Smooth muscle cell (in vitro differentiated cells): ENCODE data around the gene PML. TPM values are rescaled to one million over a fixed set of nuclear protein-coding genes. Genes with fewer than 3 reads are reported as not detected.

Experiments used
- DNase-seq: peaks from one replicate; lab custom pipeline; 2025; ENCODE audit not compliant: unreplicated experiment; lab: John Stamatoyannopoulos, UW
- H2AFZ ChIP-seq: fragments of 200-600 bp; sonication (generic); 2 replicates; pipeline ENCODE4 v1.6.0; 2016; ENCODE audit warnings: antibody characterized with exemption, low read depth, mild to moderate bottlenecking
- H3F3A ChIP-seq: fragments of 200-600 bp; sonication (generic); 2 replicates; pipeline ENCODE4 v1.6.0; 2017; ENCODE audit warnings: antibody characterized with exemption, low read depth
- H3K27ac ChIP-seq: fragments of 200-600 bp; sonication (generic); 2 replicates; pipeline ENCODE4 v1.5.1; 2016; ENCODE audit warnings: low read depth, mild to moderate bottlenecking
- H3K27me3 ChIP-seq: fragments of 200-600 bp; sonication (generic); 2 replicates; pipeline ENCODE4 v1.6.1; 2016; ENCODE audit warnings: low read depth, mild to moderate bottlenecking
- H3K36me3 ChIP-seq: fragments of 200-600 bp; sonication (generic); 2 replicates; pipeline ENCODE4 v1.5.1; 2016; ENCODE audit warnings: low read depth
- H3K4me1 ChIP-seq: fragments of 200-600 bp; sonication (generic); 2 replicates; pipeline ENCODE4 v1.5.1; 2016; ENCODE audit warnings: low read depth
- H3K4me2 ChIP-seq: fragments of 200-600 bp; sonication (generic); 2 replicates; pipeline ENCODE4 v1.6.0; 2016; ENCODE audit warnings: mild to moderate bottlenecking
- H3K4me3 ChIP-seq: fragments of 200-600 bp; sonication (generic); 2 replicates; pipeline ENCODE4 v1.5.1; 2016; ENCODE audit warnings: mild to moderate bottlenecking
- H3K79me2 ChIP-seq: fragments of 200-600 bp; sonication (generic); 2 replicates; pipeline ENCODE4 v1.6.0; 2016; ENCODE audit warnings: low read depth, mild to moderate bottlenecking
- H3K9ac ChIP-seq: fragments of 200-600 bp; sonication (generic); 2 replicates; pipeline ENCODE4 v1.6.0; 2016; ENCODE audit warnings: low read depth
- H3K9me3 ChIP-seq: fragments of 200-600 bp; sonication (generic); replicated peaks from 2 replicates; pipeline ENCODE4 v1.5.1; 2016; ENCODE audit warnings: low read depth
- H4K20me1 ChIP-seq: fragments of 200-600 bp; sonication (generic); 2 replicates; pipeline ENCODE4 v1.6.0; 2016; ENCODE audit warnings: low read depth
- WGBS: methylation state at CpG from one replicate; pipeline ENCODE4 v1.1.7; 2016; ENCODE audit warnings: low lambda C conversion rate; 5-methylcytosine and 5-hydroxymethylcytosine counted together
- polyA plus RNA-seq: library from polyadenylated mRNA; unstranded; fragments of >200 nt; fragmentation: Nextera tagmentation; extraction: Ambion mirVana; gene quantifications from 2 replicates; pipeline ENCODE4 v1.2.1, GENCODE V29; 2016
- total RNA-seq: library from RNA; depleted of rRNA; stranded (reverse); fragments of >200 nt; gene quantifications from 2 replicates; pipeline ENCODE4 v1.2.3, GENCODE V29; 2014
- TF ChIP-seq, protein P1 (sequence below): fragments of 200-600 bp; sonication (generic); IDR thresholded peaks from 2 replicates; pipeline ENCODE4 v1.5.1; 2017; ENCODE audit warnings: borderline replicate concordance, mild to moderate bottlenecking, antibody characterized with exemption; ENCODE audit not compliant: insufficient read depth, poor library complexity, severe bottlenecking

Gene PML
- total and polyA plus RNA-seq, 2 experiments from 2014 or later: 33.7 to 34.1 TPM

DNA sequence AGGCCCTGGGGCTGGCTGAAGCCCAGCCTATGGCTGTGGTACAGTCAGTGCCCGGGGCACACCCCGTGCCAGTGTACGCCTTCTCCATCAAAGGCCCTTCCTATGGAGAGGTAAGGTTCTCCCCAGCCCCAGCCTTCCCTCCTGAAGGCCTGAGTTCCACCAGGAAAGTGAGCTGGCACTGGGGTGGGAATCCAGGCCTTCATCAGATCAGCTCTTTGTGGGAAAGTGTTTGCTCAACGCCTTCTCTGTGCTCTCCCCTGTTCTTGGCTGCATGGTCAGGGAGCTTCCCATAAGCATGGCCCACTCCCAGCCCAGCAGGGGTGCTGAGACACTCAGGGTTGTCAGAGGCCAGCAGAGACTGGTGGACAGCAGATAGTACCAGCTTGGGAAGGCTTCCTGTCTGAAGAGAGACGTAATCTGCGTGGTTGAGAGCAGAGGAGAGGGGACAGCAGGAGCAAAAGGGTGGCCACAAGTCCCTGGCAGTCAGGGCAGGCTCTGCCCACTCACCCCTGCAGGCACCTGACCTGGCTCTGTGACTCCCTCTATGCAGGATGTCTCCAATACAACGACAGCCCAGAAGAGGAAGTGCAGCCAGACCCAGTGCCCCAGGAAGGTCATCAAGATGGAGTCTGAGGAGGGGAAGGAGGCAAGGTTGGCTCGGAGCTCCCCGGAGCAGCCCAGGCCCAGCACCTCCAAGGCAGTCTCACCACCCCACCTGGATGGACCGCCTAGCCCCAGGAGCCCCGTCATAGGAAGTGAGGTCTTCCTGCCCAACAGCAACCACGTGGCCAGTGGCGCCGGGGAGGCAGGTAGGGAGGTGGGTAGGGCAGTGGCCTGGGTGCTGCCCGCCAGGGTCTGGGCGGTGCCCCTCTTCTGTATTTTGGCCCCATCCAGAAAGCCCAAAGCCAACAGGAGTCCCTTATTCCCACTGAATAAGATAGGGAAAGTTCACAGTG, 38.4 kb downstream of the PML start:
- no peak overlapping the region for H3K4me2 ChIP-seq
- H2AFZ ChIP-seq: no peak overlapping the region
- no peaks in the 10 kb centered on the region for H3K79me2 ChIP-seq
- no peaks in the 10 kb centered on the region for H3K36me3 ChIP-seq
- no peak overlapping the region for H3K27ac ChIP-seq
- H3K9ac ChIP-seq: no peak overlapping the region
- H3K4me3 ChIP-seq: no peak overlapping the region
- H3K9me3 ChIP-seq: no peaks in the 10 kb centered on the region
- no peaks in the 10 kb centered on the region for H3K27me3 ChIP-seq
- no peaks in the 10 kb centered on the region for H3F3A ChIP-seq
- peaks cover 4% of the 10 kb centered on the region for H4K20me1 ChIP-seq
- H3K4me1 ChIP-seq: no peaks in the 10 kb centered on the region
- TF ChIP-seq, protein P1, sequence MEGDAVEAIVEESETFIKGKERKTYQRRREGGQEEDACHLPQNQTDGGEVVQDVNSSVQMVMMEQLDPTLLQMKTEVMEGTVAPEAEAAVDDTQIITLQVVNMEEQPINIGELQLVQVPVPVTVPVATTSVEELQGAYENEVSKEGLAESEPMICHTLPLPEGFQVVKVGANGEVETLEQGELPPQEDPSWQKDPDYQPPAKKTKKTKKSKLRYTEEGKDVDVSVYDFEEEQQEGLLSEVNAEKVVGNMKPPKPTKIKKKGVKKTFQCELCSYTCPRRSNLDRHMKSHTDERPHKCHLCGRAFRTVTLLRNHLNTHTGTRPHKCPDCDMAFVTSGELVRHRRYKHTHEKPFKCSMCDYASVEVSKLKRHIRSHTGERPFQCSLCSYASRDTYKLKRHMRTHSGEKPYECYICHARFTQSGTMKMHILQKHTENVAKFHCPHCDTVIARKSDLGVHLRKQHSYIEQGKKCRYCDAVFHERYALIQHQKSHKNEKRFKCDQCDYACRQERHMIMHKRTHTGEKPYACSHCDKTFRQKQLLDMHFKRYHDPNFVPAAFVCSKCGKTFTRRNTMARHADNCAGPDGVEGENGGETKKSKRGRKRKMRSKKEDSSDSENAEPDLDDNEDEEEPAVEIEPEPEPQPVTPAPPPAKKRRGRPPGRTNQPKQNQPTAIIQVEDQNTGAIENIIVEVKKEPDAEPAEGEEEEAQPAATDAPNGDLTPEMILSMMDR: no peak
- WGBS: 92% methylated on average over 16 of the region's 16 CpGs
- no peak for DNase-seq

DNA sequence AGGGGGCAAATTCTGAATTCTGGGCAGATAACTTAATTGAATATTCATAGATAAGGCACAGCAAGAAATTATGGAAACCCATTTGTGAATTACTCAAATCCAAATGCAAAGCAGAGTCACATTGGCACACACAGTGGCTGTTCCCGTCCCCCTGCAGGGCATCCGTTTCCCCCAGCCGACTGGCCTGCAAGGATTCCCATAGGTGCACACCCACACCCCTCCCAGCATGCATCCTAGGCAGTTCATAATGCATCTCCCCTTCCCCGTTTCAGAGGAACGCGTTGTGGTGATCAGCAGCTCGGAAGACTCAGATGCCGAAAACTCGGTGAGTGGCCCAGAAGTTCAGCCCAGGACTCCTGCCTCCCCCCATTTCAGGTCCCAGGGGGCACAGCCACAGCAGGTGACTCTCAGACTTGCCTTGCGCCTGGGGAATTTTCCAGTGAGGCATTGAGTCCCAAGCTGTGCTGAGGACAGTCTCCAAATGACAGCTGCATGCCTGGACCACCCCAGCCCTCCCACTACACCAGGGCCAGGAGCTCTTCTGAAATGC, 39.8 kb downstream of the PML start:
- TF ChIP-seq, protein P1: no peak
- WGBS: 90% methylated on average over 10 of the region's 10 CpGs
- no peaks in the 10 kb centered on the region for H3K4me1 ChIP-seq

DNA sequence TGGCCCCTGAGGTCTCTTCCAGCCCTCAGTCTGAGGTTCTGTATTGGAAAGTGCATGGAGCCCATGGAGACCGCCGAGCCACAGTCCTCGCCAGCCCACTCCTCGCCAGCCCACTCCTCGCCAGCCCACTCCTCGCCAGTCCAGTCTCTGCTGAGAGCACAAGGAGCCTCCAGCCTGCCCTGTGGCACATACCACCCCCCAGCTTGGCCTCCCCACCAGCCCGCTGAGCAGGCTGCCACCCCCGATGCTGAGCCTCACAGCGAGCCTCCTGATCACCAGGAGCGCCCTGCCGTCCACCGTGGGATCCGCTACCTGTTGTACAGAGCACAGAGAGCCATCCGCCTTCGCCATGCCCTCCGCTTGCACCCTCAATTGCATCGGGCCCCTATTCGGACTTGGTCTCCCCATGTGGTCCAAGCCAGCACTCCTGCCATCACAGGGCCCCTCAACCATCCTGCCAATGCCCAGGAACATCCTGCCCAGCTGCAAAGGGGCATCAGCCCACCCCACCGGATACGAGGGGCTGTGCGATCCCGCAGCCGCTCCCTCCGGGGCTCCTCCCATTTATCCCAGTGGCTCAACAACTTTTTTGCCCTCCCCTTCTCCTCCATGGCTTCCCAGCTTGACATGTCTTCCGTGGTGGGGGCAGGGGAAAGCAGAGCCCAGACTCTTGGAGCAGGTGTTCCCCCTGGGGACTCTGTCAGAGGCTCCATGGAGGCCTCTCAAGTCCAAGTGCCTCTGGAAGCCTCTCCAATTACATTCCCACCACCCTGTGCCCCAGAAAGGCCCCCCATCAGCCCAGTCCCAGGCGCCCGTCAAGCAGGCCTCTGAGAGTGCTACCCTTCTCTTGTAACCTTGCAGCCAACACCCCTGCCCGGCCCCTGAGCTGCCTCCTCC, 40.9 kb downstream of the PML start:
- TF ChIP-seq, protein P1: no peak
- Histone ChIP-seq H3K4me2 (no peak overlapping the region), H3K27me3 (no peaks in the 10 kb centered on the region), H3K79me2 (no peaks in the 10 kb centered on the region), H3F3A (peaks cover 13% of the 10 kb centered on the region), H3K4me1 (peaks cover 5% of the 10 kb centered on the region), H3K36me3 (no peaks in the 10 kb centered on the region), H3K9ac (no peak overlapping the region), H3K27ac (no peak overlapping the region), H2AFZ (no peak overlapping the region), H3K4me3 (no peak overlapping the region), H4K20me1 (no peaks in the 10 kb centered on the region), H3K9me3 (no peaks in the 10 kb centered on the region)
- no peak for DNase-seq
- WGBS: 98% methylated on average over 27 of the region's 28 CpGs

More for the DNA sequence above, 39.8 kb downstream of the PML start:
- Histone ChIP-seq H3K36me3 (no peaks in the 10 kb centered on the region), H3K4me3 (no peak overlapping the region), H2AFZ (no peak overlapping the region), H3K79me2 (no peaks in the 10 kb centered on the region), H3K9ac (no peak overlapping the region), H3K27ac (no peak overlapping the region), H3F3A (peaks cover 2% of the 10 kb centered on the region), H3K9me3 (no peaks in the 10 kb centered on the region), H4K20me1 (no peaks in the 10 kb centered on the region), H3K27me3 (no peaks in the 10 kb centered on the region), H3K4me2 (no peak overlapping the region)
- DNase-seq: no peak
